ENCODE data around the gene ENTHD1. TPM values are rescaled to one million over a fixed set of nuclear protein-coding genes. Genes with fewer than 3 reads are reported as not detected.

ENTHD1 gene
- total RNA-seq, 1 donor from 2014 or later, result not detected

DNA sequence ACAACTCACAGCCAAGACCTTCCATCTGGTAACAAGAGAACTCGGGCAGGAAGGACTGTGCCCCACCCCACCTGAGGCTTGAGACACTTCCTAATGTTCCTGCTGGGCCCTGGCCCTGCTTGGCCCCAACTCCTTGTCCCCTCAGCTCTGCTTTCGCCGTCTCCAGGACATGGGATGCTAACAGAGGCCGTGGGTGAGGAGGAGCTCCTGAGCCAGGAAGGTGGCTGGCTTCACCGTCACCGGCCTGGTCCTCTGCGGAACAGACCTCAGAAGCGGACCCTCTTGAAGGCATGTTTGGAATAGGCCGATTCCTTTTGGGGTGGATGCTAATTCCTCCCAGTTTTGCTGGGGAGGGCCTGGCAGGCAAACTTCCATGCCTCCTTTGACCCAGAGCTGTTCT is 168.7 kb downstream of the ENTHD1 start:
- Mint-ChIP-seq H3K27ac (no peak overlapping the region), H3K36me3 (no peaks in the 10 kb centered on the region), H3K4me1 (peaks cover 15% of the 10 kb centered on the region), H3K27me3 (ENCODE audit: insufficient read depth, low read depth) (peaks cover 10% of the 10 kb centered on the region), H3K4me3 (no peak overlapping the region), H3K9me3 (no peaks in the 10 kb centered on the region)
- Histone ChIP-seq H3K9me3 (ENCODE audit: low read depth) (no peaks in the 10 kb centered on the region), H3K27ac (no peak overlapping the region), H3K9ac (no peak overlapping the region), H2AFZ (replicated peaks) (no peak overlapping the region), H3F3A (ENCODE audit: low read depth) (no peaks in the 10 kb centered on the region), H3K27me3 (peaks cover 6% of the 10 kb centered on the region), H3K4me1 (peaks cover 11% of the 10 kb centered on the region), H3K79me2 (ENCODE audit: low read depth) (no peaks in the 10 kb centered on the region), H3K36me3 (no peaks in the 10 kb centered on the region), H3K4me2 (no peak overlapping the region), H4K20me1 (ENCODE audit: low read depth) (no peaks in the 10 kb centered on the region), H3K4me3 (no peak overlapping the region)
- TF ChIP-seq CTCF (IDR thresholded peaks at IDR 0.05) (no peak), EZH2phosphoT487 (IDR thresholded peaks at IDR 0.05) (no peak), EZH2 (IDR thresholded peaks at IDR 0.05) (no peak)
- no peak for DNase-seq (ENCODE audit: low spot score)

- H3K9ac ChIP-seq, result no peak overlapping the region
- peaks cover 12% of the 10 kb centered on the region for H3K27me3 Mint-ChIP-seq (ENCODE audit: insufficient read depth, low read depth)
- H3K36me3 Mint-ChIP-seq, result no peaks in the 10 kb centered on the region
- H3F3A ChIP-seq (ENCODE audit: low read depth), result no peaks in the 10 kb centered on the region
- no peak overlapping the region for H3K27ac Mint-ChIP-seq
- H4K20me1 ChIP-seq (ENCODE audit: low read depth), result no peaks in the 10 kb centered on the region
- no peaks in the 10 kb centered on the region for H3K9me3 ChIP-seq (ENCODE audit: low read depth)
- H3K4me1 Mint-ChIP-seq, result peaks cover 20% of the 10 kb centered on the region
- H3K4me3 ChIP-seq, result no peak overlapping the region
- no peak overlapping the region for H3K4me2 ChIP-seq
- peaks cover 15% of the 10 kb centered on the region for H3K4me1 ChIP-seq
- H3K36me3 ChIP-seq, result no peaks in the 10 kb centered on the region
- no peak overlapping the region for H3K27ac ChIP-seq
- DNase-seq (ENCODE audit: low spot score), result no peak
- no peak overlapping the region for H2AFZ ChIP-seq (replicated peaks)
- no peaks in the 10 kb centered on the region for H3K79me2 ChIP-seq (ENCODE audit: low read depth)
- no peak overlapping the region for H3K4me3 Mint-ChIP-seq
- TF ChIP-seq EZH2 (IDR thresholded peaks at IDR 0.05) (no peak), EZH2phosphoT487 (IDR thresholded peaks at IDR 0.05) (no peak), CTCF (IDR thresholded peaks at IDR 0.05) (no peak)
- peaks cover 6% of the 10 kb centered on the region for H3K27me3 ChIP-seq
- H3K9me3 Mint-ChIP-seq, result no peaks in the 10 kb centered on the region
Measured at GRCh38 chr22:39724390-39724789, 169.2 kb downstream of the ENTHD1 start.

DNA sequence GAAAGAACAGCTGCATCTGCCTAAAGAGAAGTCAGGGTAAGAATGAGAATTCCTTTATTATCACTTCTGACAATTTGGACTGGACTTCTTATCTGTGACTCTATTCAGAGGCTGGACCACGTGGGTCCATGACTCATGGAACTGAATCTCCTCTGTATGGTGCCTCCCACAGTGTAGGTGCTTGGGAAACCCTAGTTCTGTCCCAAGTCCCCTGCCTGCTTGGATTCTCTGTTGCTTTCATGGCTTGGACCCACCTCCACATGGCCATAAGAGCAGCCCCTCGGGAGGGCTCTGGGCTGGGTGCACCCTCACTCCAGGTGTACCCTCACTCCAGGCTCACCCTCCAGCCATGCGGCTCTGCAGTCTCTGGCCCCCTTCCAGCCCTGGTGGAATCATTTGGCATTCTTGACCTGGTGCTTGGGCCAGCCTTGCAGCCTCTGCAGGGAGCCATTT is 169.6 kb downstream of the ENTHD1 start:
- H3K79me2 ChIP-seq (ENCODE audit: low read depth), result no peaks in the 10 kb centered on the region
- no peak overlapping the region for H3K4me2 ChIP-seq
- no peaks in the 10 kb centered on the region for H3K9me3 ChIP-seq (ENCODE audit: low read depth)
- Mint-ChIP-seq H3K36me3 (no peaks in the 10 kb centered on the region), H3K4me3 (no peak overlapping the region), H3K4me1 (peaks cover 23% of the 10 kb centered on the region), H3K27me3 (ENCODE audit: insufficient read depth, low read depth) (peaks cover 12% of the 10 kb centered on the region), H3K27ac (no peak overlapping the region), H3K9me3 (no peaks in the 10 kb centered on the region)
- no peak overlapping the region for H2AFZ ChIP-seq (replicated peaks)
- H3K36me3 ChIP-seq, result no peaks in the 10 kb centered on the region
- DNase-seq (ENCODE audit: low spot score), result no peak
- H3K4me3 ChIP-seq, result no peak overlapping the region
- H3K4me1 ChIP-seq, result peaks cover 15% of the 10 kb centered on the region
- H3K27ac ChIP-seq, result no peak overlapping the region
- H3K9ac ChIP-seq, result no peak overlapping the region
- H3F3A ChIP-seq (ENCODE audit: low read depth), result no peaks in the 10 kb centered on the region
- H3K27me3 ChIP-seq, result peaks cover 6% of the 10 kb centered on the region
- H4K20me1 ChIP-seq (ENCODE audit: low read depth), result no peaks in the 10 kb centered on the region
- TF ChIP-seq EZH2 (IDR thresholded peaks at IDR 0.05) (no peak), CTCF (IDR thresholded peaks at IDR 0.05) (no peak), EZH2phosphoT487 (IDR thresholded peaks at IDR 0.05) (no peak)

Measured in neural progenitor cell (in vitro differentiated cells).